T-helper 1 cell treated with Interleukin-12 subunit alpha and Interleukin-12 subunit beta and Interleukin-4 antibody, amounts not matched to agents 30 ng/mL and 1 ng/mL, for 36 hours (primary cell): ENCODE results near the gene GK. TPM values are rescaled to one million over a fixed set of nuclear protein-coding genes. Genes with fewer than 3 reads are reported as not detected.
"Not testable (repeated sequence)": the region's sequence is repeated elsewhere in the genome, so short reads cannot be mapped to it uniquely, and the experiment has no call there.

ENCODE experiments used
- intact Hi-C: fragments of 100-400 bp; cut with micrococcal nuclease; formaldehyde crosslinking; loops from one replicate; pipeline ENCODE4 v1.15.1; 2024
- total RNA-seq: library from RNA; stranded (reverse); gene quantifications from 2 replicates; pipeline ENCODE4 v1.2.3, GENCODE V29; 2022

The GK gene
- total RNA-seq, 1 donor from 2014 or later, result 68.8 TPM

GRCh38 chrX:30693999-30694650 is 40.9 kb downstream of the GK start:
- intact Hi-C loops, result no loop called here

GRCh38 chrX:30702736-30703135 is 49.5 kb downstream of the GK start:
- intact Hi-C loops, result no loop called here

GRCh38 chrX:30706216-30706775 is 53.1 kb downstream of the GK start:
- intact Hi-C loops, result no loop called here

GRCh38 chrX:30712214-30712613 is 59.0 kb downstream of the GK start:
- intact Hi-C loops, result loop anchor here (2.0 to 10.0 kb wide), 3 partner anchors 15 to 383 kb away; no protein-coding TSS in a partner anchor

GRCh38 chrX:30713061-30713525 is 59.9 kb downstream of the GK start:
- intact Hi-C loops, result loop anchor here (1.0 to 10.0 kb wide), 10 partner anchors 16 to 382 kb away; partner anchors contain the start of genes TAB3 and TASL

- intact Hi-C loops, result loop anchor here (5.0 to 10.0 kb wide), 2 partner anchors 118 to 381 kb away; no protein-coding TSS in a partner anchor
Observed at GRCh38 chrX:30714138-30714537, 60.9 kb downstream of the GK start.

- intact Hi-C loops, result loop anchor here (10.0 kb wide), 1 partner anchor 379 kb away; no protein-coding TSS in a partner anchor
Observed at GRCh38 chrX:30715976-30716375, 62.8 kb downstream of the GK start.

- intact Hi-C loops, result no loop called here
Observed at GRCh38 chrX:30733852-30734660, 80.8 kb downstream of the GK start.

DNA sequence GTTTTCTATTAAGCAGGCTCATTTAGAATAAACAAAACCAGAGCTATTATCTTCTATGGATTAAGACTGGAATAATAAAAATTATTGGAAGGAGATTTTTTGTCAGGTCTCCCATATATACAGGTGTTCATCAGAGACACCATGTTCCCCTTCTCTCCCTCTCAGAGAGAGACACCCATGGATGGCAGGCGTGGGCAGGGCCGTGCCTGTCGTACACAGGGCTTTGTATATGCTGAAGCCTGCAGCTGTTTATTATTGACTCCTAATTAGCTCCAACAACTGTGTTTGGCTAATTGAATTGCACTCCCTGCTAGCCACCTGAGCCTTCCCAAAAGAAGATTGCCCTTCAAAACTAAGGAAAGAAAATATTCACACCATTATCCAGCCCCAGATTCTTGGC is 81.6 kb downstream of the GK start:
- intact Hi-C loops, result loop anchor here (1.0 kb wide), 1 partner anchor 97 kb away; no protein-coding TSS in a partner anchor

DNA sequence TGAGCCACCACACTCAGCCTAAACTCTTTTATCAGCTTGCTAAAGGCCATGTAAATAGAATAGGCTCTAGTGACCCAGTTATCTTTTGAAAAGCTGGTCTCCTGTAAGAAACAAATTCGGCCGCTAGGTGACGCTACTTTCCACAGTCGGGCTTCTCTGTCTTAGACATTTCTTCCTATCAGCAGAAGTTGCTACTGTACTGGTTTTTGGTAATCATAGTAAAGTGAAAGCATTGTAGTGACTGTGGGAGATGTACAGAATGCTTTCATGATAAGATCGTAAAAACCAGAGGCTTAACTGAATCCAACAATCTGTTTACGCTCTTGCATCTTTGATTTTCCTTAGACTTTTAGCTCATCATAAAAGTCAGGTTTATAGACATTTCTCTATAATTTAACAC is 82.6 kb downstream of the GK start:
- intact Hi-C loops, result loop anchor here (1.0 to 2.0 kb wide), 8 partner anchors 23 to 923 kb away; partner anchors contain the start of gene TAB3

GRCh38 chrX:30741545-30741944 is 88.3 kb downstream of the GK start:
- intact Hi-C loops, result no loop called here

DNA sequence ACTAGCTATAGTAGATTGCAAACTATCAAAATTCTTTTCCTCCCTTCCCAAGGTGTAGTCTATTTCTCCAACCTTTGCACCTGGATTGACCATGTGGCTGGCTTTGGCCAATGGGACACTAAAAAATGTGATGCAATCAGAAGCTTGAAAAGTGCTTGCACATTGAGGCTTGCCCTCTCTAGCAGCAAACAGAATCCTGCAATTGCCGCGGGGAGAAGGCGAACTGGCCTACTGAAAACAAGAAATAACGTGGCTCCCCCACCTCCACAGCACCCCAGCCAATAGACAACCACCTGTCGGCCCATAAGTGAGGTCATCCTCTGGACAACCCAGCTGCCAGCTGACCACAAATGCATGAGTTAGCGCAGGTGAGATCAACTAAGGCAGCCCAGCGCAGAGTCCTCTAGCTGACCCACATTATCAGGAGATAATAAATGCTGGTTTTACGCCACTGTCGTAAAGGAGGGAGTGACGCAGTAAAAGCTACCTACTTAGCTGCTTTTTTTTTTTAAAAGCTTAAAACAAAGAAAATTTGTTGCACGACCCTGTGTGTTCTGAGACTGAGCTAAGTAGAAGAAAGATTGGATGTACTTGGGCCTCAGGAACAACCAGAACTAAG is 95.2 kb downstream of the GK start:
- intact Hi-C loops, result no loop called here

GRCh38 chrX:30751497-30751896 is 98.3 kb downstream of the GK start:
- intact Hi-C loops, result no loop called here

DNA sequence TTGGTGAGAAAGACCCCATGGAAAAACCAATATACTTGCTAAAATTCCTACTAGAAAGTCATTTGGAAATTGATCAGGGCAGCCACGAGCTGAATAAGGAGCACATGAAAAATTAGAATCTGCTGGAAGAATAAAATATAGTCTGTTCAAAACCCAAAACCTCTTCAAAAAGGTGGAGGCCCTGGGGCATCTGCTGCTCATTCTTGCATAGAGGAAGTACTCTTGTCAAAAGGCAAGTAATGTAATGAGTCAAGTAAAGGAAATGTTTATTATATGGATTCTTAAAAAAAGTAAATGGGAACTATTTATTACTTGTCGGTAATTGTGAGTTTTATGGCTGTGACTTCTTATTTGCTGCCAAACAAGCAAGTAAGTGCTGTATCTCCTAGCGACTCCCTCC is 109.5 kb downstream of the GK start:
- intact Hi-C loops, result no loop called here

DNA sequence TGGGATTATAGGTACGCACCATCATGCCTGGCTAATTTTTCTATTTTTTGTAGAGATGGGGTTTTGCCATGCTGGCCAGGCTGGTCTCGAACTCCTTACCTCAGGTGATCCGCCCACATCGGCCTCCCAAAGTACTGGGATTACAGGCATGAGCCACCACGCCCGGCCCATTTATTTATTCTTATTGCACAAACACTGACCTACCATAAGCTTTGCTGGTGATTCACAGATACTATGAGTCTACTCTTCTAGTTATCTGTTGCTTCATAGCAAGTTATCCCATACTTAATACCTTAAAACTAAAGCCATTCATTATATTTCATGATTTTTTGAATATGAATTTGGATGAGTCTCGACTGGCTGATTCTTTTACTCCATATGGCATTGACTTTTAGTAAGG is 120.5 kb downstream of the GK start:
- intact Hi-C loops, result not testable (repeated sequence)

DNA sequence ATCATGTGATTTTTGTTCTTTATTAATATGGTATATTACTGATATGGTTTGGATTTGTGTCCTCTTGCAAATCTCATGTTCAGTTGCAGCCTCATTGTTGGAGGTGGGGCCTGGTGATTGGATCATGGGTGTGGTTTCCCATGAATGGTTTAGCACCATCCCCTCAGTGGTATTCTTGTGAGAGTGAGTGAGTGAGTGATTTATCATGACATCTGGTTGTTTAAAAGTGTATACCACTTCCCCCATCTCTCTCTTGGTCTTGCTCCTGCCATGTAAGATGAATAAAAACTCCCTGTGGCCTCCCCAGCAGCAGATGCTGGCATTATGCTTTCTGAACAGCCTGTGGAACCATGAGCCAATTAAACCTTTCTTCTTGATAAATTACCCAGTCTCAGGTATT is 124.4 kb downstream of the GK start:
- intact Hi-C loops, result no loop called here

- intact Hi-C loops, result no loop called here
Observed at GRCh38 chrX:30779453-30780030, 126.3 kb downstream of the GK start.
